NCI-H1694 treated with DMSO at 0.1 percent for 48 hours (cell line): ENCODE results near the gene KIF7.

Experiments
- DNase-seq: peaks from one replicate; lab custom pipeline; 2025; lab: John Stamatoyannopoulos, UW

The KIF7 gene

GRCh38 chr15:89649013-89649625, 6.1 kb downstream of the KIF7 start:
- DNase-seq, result no peak

GRCh38 chr15:89648106-89649012, 6.9 kb downstream of the KIF7 start:
- DNase-seq, result no peak

- DNase-seq, result peak; percentile 4
Measured at GRCh38 chr15:89647191-89647851, 7.9 kb downstream of the KIF7 start.

GRCh38 chr15:89646416-89647141, 8.7 kb downstream of the KIF7 start:
- DNase-seq, result no peak

DNA sequence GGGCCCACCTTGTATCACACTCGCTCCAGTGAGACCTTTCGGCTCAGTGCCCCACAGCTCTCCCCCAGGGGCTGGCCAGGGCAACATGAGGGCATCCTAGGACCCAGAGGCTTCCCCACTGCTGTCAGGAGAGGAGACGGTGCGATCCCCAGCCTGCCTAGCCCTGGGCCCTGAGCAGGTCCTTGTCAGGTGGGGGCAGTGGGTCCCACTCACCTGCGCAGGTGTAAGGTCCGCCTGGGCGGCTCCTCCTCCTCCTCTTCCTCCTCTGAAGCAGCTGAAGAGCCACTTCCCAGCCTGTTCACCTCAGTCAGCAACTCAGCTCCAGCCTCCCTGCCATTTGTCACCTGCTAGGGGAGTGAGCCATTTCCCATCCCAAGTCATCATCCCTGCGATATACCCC, 9.6 kb downstream of the KIF7 start:
- no peak for DNase-seq

- no peak for DNase-seq
Measured at GRCh38 chr15:89642106-89642505, 13.2 kb downstream of the KIF7 start.

- no peak for DNase-seq
Measured at GRCh38 chr15:89641053-89641452, 14.2 kb downstream of the KIF7 start.

- DNase-seq, result no peak
Measured at GRCh38 chr15:89640245-89640644, 15.0 kb downstream of the KIF7 start.

DNA sequence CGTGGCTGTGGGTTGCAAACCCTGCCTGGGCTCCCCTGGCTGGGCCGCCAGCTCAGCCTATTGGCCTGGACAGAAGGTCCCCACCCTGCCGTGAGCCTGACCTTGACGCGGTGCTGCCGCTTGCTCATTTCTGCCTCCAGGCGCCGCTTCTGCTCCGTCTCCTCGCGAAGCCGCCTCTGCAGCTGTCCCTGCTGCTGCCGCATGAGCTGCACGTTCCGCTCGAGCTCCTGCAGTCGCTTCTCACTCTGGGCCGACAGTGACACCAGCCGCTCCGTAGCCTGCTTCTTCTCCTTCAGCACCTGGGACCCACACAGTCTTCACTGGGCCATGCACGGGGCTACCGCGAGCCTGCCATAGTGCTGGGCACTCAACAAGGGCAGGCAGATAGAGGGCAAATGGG, 21.7 kb downstream of the KIF7 start:
- no peak for DNase-seq

DNA sequence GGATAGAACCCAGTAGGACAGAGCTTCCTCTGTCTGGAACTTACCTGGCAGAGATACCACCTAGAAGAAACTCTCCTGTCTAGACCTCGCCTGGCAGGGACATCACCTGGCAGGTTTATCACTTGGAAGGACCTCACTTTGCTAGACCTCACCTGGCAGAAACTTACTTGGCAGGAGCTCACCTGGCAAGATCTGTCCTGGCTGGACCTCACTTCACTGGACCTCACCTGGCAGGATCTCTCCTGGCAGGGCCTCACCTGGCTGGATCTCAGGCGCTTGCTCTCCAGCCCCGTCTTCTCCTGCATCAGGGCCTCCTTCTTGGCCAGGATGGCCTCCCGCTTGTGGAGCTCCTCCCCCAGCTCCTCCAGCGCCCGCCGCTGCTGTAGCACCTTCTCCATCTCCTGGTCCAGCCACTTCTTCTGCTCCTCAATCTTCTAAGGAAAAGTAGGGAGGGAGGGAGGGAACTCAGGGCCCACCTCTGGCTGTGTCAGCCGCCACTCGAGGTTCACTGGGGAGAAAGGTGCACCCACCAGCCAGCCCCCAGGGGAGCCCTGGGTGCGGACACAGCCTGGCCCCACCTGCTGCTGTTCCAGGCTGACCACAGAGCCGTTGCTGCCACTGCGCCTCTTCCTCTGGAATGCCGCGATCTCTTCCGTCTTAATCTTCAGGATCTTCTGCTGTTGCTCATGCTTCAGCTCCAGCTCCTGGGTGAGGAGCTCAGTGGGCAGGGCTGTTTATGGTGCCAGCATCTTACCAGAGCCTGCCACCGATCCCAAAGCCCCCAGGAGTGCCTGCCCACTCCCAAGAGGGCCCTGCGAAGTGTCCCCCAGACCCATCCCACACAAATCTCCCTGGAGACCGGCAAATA, 22.5 kb downstream of the KIF7 start:
- no peak for DNase-seq

DNA sequence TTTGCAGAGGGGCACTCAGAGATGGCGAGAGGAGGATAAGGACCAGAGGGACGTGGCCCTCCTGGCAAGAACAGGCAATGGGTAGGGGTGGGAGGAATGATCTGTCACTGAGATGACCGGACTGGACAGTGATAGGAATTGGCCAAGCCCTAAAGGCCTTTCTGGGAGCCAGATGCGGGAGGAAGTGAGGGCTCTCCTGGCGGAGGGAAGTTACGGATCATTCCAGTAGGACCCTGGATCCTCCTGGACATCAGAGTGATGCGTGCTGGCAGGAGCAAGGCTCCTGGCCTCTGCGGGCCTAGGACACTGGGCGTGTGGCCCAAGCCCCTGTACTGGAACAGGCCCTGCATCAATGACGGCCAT, 23.4 kb downstream of the KIF7 start:
- DNase-seq, result no peak

DNA sequence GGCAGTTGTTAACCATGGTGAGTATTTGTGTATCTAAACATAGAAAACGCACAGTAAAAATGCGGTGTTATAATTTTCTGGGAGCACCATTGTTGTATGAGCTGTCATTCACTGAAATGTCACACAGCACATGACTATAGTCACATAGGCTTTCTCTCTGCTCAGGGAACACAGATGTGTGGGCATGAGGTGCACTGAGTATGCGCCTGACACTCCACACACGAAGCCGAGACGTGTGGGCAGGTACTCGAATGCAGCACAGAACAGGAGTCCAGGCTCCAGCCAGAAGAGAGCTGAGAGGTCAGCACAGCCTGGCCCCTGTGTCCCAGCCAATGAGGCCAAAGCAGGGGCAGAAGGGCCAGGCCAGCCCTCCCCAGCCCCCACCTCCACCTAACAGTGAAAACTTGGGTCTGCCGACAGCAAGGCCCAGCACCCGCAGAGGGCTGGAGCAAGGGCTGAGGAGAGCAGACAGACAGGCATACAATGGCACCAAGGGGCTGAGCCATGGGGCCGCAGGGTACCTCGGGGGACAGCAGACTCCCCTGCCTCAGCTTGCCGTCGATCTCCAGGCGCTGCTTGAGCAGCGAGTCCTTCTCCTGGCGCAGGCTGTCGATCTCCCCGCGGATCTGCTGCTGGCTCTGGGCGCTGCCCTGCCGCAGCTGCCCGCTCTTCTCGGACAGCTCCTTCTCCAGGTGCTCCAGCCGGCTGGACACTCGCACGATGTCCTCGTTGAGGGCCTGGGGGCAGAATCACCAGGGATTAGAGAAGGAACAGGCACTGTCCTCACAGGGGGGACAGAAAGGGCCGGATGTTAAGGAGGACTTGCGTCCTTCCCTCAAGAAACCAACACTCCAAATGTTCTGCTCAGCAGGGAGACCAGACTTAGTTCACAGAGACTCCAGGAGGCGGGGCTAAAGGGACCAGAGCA, 24.0 kb downstream of the KIF7 start:
- no peak for DNase-seq

DNA sequence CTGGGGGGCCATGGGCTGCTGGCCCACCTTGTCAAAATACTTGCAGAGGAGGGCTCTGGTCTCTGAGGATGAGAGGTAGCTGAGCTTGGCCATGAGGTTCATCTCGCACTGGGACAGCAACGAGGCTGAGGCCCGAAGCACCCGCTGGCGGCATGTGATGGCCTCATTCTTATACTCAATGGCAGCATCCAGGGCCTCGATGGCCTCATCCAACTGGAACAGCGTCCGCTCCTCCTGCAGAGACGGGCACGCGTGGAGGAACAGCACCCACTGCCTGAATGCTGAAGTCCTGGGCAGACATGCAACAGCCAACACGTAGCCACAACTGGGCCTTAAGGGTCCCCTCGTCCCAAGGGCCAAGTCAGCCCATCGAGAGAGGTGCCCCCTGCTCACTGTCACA, 25.0 kb downstream of the KIF7 start:
- DNase-seq, result no peak

DNA sequence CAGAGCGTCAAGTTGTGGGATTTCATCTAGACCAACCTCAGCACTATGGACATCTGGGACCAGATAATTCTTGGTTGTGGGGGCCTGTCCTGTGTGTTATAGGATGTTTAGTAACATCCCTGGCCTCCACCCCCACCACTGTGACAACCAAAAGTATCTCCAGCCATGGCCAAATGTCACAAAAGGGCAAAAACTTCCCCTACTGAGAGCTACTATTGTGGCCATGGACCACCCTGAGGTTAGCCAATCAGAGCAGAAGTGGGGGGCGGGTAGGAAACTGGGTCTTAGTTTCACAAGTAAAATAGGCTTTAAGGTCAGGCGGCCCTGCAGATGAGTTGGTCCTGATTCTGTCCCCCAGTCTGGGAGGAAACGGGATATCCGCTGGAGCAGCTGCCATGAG, 25.4 kb downstream of the KIF7 start:
- DNase-seq, result no peak

- DNase-seq, result no peak
Measured at GRCh38 chr15:89628806-89629715, 26.2 kb downstream of the KIF7 start.

DNA sequence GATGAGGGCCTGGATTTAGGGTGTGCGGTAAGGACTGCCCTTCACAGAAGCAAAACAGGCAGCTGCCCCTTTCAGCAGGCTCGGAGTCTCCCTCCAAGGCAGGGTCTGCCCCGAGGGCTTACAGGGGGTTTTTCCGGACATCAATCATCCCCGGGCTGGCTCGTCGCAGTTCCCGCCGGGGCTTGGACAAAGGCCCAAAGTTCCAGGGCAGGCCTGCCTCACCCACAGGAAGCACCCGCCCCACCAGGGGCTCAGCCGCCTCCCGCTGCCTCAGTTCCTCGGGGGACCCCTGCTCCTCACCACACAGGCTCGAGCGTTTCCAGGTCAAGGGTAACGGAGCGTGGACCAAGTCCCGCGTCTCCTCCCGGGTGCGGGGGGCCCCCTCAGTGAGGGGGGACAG, 27.0 kb downstream of the KIF7 start:
- no peak for DNase-seq

GRCh38 chr15:89627256-89627970, 27.9 kb downstream of the KIF7 start:
- no peak for DNase-seq

GRCh38 chr15:89625716-89626115, 29.6 kb downstream of the KIF7 start:
- no peak for DNase-seq

- DNase-seq, result no peak
Measured at GRCh38 chr15:89623165-89623564, 32.1 kb downstream of the KIF7 start.
